BJ (cell line): ENCODE results near the gene STPG1. TPM values are rescaled to one million over a fixed set of nuclear protein-coding genes. Genes with fewer than 3 reads are reported as not detected.
A peak's percentile ranks its signal among the peaks of the same experiment; 100 is the strongest.

ENCODE experiments used
- CTCF ChIA-PET: fragments of 350-600 bp; formaldehyde crosslinking; extraction: SDS; loops from one replicate; lab custom pipeline; 2021; ENCODE audit warnings: antibody characterized with exemption, inconsistent platforms; lab: Yijun Ruan, JAX
- POLR2A ChIA-PET: fragments of 300-600 bp; sonication (Branson Sonifier 250); formaldehyde crosslinking; extraction: SDS; loops from one replicate; lab custom pipeline; 2021; ENCODE audit warnings: antibody characterized with exemption; lab: Charles Lee
- DNase-seq: peaks from one replicate; pipeline ENCODE4 v3.0.0-alpha.2; 2011; ENCODE audit warnings: low read depth
- H3K27me3 ChIP-seq: 2 replicates; pipeline ENCODE4 v1.6.0; 2011; ENCODE audit warnings: low read length; ENCODE audit not compliant: control insufficient read depth, insufficient read depth
- H3K36me3 ChIP-seq: 2 replicates; pipeline ENCODE4 v1.5.1; 2011; ENCODE audit warnings: low read length; ENCODE audit not compliant: control insufficient read depth, insufficient read depth
- H3K4me3 ChIP-seq: 2 replicates; pipeline ENCODE4 v1.5.1; 2011; ENCODE audit warnings: low read depth, mild to moderate bottlenecking, control low read depth, low read length
- CTCF ChIP-seq: IDR thresholded peaks from 2 replicates; pipeline ENCODE4 v1.5.1; 2011; ENCODE audit warnings: low read depth, mild to moderate bottlenecking, control low read depth, inconsistent platforms, low read length, moderate library complexity; ENCODE audit not compliant: insufficient read depth
- polyA plus RNA-seq: library from polyadenylated mRNA; depleted of rRNA; stranded (reverse); fragments of >200 nt; gene quantifications from 2 replicates; pipeline ENCODE4 v1.2.3, GENCODE V29; 2011

The STPG1 gene
- polyA plus RNA-seq, 1 experiment, result 10.3 TPM

- CTCF ChIA-PET, result interaction anchor here (0.7 to 3.4 kb wide), 6 partner anchors 13 to 123 kb away, joined by 3 to 16 read pairs (median 4); no protein-coding TSS in a partner anchor
- peak overlapping the region; percentile 42 for H3K4me3 ChIP-seq
- H3K27me3 ChIP-seq, result peaks cover 67% of the 10 kb centered on the region
- POLR2A ChIA-PET, result interaction anchor here (0.7 kb wide), 1 partner anchor 38 kb away, joined by 3 read pairs; no protein-coding TSS in a partner anchor
- no peak for TF ChIP-seq CTCF
- DNase-seq, result peak; percentile 31
- H3K36me3 ChIP-seq, result no peaks in the 10 kb centered on the region
Observed at GRCh38 chr1:24321697-24322469, 91.7 kb downstream of the STPG1 start.

- CTCF ChIA-PET, result interaction anchor here (1.0 to 3.4 kb wide), 3 partner anchors 13 to 70 kb away, joined by 3 to 16 read pairs (median 6); no protein-coding TSS in a partner anchor
- no peak for DNase-seq
- Histone ChIP-seq H3K36me3 (no peaks in the 10 kb centered on the region), H3K27me3 (peaks cover 69% of the 10 kb centered on the region), H3K4me3 (no peak overlapping the region)
- no peak for TF ChIP-seq CTCF
- POLR2A ChIA-PET, result no interaction called here
Observed at GRCh38 chr1:24321126-24321525, 92.5 kb downstream of the STPG1 start.

- H3K27me3 ChIP-seq, result peaks cover 61% of the 10 kb centered on the region
- no peaks in the 10 kb centered on the region for H3K36me3 ChIP-seq
- no peak for TF ChIP-seq CTCF
- CTCF ChIA-PET, result interaction anchor here (2.0 to 3.4 kb wide), 2 partner anchors 11 to 72 kb away, joined by 6 to 16 read pairs; no protein-coding TSS in a partner anchor
- POLR2A ChIA-PET, result no interaction called here
- DNase-seq, result no peak
- H3K4me3 ChIP-seq, result no peak overlapping the region
Observed at GRCh38 chr1:24319962-24320361, 93.6 kb downstream of the STPG1 start.

DNA sequence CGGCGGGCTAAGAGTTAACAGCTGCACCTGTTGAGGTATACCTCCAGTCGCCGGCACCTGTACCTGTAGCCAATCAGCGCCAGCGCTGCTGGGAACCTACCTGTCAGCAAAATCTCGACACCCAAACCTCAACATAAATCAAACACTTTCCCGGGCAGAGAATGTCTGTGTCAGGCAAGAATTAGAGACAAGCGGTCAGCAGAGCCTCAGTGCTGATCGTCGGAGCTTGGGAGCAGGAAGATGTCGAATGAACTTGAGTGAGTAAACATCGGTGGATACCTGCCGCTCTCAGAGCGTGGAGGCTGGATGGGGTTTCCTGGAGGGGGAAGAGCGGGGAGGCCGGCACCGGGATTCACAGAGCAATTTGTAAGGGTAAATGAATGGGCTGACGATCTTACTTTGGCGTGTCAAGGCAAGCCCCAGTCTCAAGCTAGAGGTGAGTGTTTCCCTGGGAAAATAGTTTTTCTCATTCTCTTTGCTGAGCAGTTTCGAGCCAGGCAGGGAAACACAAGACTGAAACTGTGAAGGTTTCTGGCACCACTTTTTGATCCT lies 94.2 kb downstream of the STPG1 start, which contains the start of gene GRHL3:
Gene GRHL3, plus strand, starts transcription at position 46 of the 552 bp plus-strand sequence. Its CDS starts 195 bp downstream, at position 241.
- DNase-seq, result no peak
- Histone ChIP-seq H3K36me3 (no peaks in the 10 kb centered on the region), H3K4me3 (no peak within 1 kb of the TSS), H3K27me3 (peaks cover 59% of the 10 kb centered on the region)
- CTCF ChIA-PET, result interaction anchor here (0.8 to 3.4 kb wide), 2 partner anchors 72 kb away, joined by 3 to 16 read pairs; no protein-coding TSS in a partner anchor
- POLR2A ChIA-PET, result no interaction called here
- TF ChIP-seq CTCF, result no peak
